Activated T-cell treated with anti-CD3 and anti-CD28 coated beads, Interleukin-2, amount 50 U/mL, for 72 hours (primary cell): ENCODE data around the gene CYS1. TPM values are rescaled to one million over a fixed set of nuclear protein-coding genes. Genes with fewer than 3 reads are reported as not detected.

Source experiments
- ATAC-seq, 2 donors: fragments of 150-1000 bp; cut with Tn5 transposase; replicated peaks in 1 of 2; 2 replicates each; pipeline ENCODE4 v1.10.0; 2021; ENCODE audit warnings: moderate library complexity in 2 of 2, mild to moderate bottlenecking in 1 of 2
- DNase-seq, 2 donors: peaks; one replicate each; pipeline ENCODE4 v3.0.0; 2021 to 2022; ENCODE audit warnings: mixed read lengths in 1 of 2
- H3K27ac Mint-ChIP-seq: one replicate; pipeline ENCODE4 v1.8.0; 2022; ENCODE audit warnings: mild to moderate bottlenecking, moderate library complexity, mixed read lengths
- H3K27me3 Mint-ChIP-seq: one replicate; pipeline ENCODE4 v1.8.0; 2022; ENCODE audit warnings: low read depth, mixed read lengths
- H3K36me3 Mint-ChIP-seq, 2 donors: one replicate each; pipeline ENCODE4 v1.8.0; 2022; ENCODE audit warnings: mixed read lengths in 2 of 2, mild to moderate bottlenecking in 1 of 2; ENCODE audit not compliant: insufficient read depth in 2 of 2
- H3K4me1 Mint-ChIP-seq: one replicate; pipeline ENCODE4 v1.8.0; 2022; ENCODE audit warnings: low read depth, mixed read lengths
- H3K4me3 Mint-ChIP-seq, 2 donors: one replicate each; pipeline ENCODE4 v1.8.0; 2022; ENCODE audit warnings: mild to moderate bottlenecking in 2 of 2, mixed read lengths in 2 of 2, moderate library complexity in 2 of 2
- H3K9me3 Mint-ChIP-seq, 2 donors: one replicate each; pipeline ENCODE4 v1.8.0; 2022; ENCODE audit warnings: mixed read lengths in 2 of 2
- total RNA-seq, 2 donors: library from RNA; stranded (reverse); gene quantifications; one replicate each; pipeline ENCODE4 v1.2.3, GENCODE V29; 2022

Gene CYS1
- total RNA-seq, 2 donors from 2014 or later, result 0.46 to 0.81 TPM

- peaks cover 41% of the 10 kb centered on the region for H3K27me3 Mint-ChIP-seq
- ATAC-seq (no peak), DNase-seq (no peak)
- no peaks in the 10 kb centered on the region for H3K9me3 Mint-ChIP-seq
- no peaks in the 10 kb centered on the region for H3K36me3 Mint-ChIP-seq
- H3K4me1 Mint-ChIP-seq, result no peaks in the 10 kb centered on the region
- no peak overlapping the region for H3K27ac Mint-ChIP-seq
- H3K4me3 Mint-ChIP-seq, result no peak overlapping the region
These were observed 72.0 kb downstream of the CYS1 start for GRCh38 chr2:10007921-10008808.

DNA sequence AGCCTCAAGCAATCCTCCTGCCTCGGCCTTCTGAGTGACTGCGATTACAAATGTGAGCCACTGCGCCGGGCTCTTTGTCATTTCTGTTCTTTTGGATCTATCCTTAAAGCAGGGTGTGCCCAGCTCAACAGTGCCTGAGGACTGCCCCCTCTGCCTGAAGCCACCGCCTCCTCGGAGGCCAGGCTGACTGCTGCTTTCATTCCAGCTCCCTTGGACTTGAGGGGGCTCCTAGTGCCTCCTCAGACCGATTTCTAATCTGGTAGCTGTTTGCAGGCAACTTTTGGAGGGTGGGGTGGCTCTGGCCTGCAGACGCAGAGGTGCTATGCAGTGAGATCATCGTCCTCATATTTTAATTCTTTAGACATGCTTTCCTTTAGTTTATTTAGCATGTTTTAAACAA lies 72.8 kb downstream of the CYS1 start:
- no peaks in the 10 kb centered on the region for H3K9me3 Mint-ChIP-seq
- ATAC-seq, result no peak
- H3K4me1 Mint-ChIP-seq, result no peaks in the 10 kb centered on the region
- peaks cover 41% of the 10 kb centered on the region for H3K27me3 Mint-ChIP-seq
- no peak overlapping the region for H3K27ac Mint-ChIP-seq
- H3K36me3 Mint-ChIP-seq, result no peaks in the 10 kb centered on the region
- no peak overlapping the region for H3K4me3 Mint-ChIP-seq
- DNase-seq, result no peak

Other genes with a start within 250 kb of the CYS1 start
- gene TAF1B, start 236.9 kb downstream of the CYS1 start, total RNA-seq, result 10 to 100 TPM; 17.8 to 23.7 TPM
- gene GRHL1, start 128.7 kb downstream of the CYS1 start, total RNA-seq, result 1 to 10 TPM in 1 of 2 donors, under 1 TPM in 1; 0.83 to 1.1 TPM
- 10 to 100 TPM in 1 of 2 donors, 1 to 10 TPM in 1; 5.9 to 11.0 TPM for gene KLF11, start 36.9 kb downstream of the CYS1 start, total RNA-seq
- gene RRM2, start 42.3 kb upstream of the CYS1 start, total RNA-seq, result 100 to 1,000 TPM; 222 to 233 TPM
- 10 to 100 TPM; 43.9 to 52.0 TPM for gene HPCAL1, start 222.5 kb upstream of the CYS1 start, total RNA-seq